A549 (cell line): ENCODE measurements around the gene PIGS. TPM values are rescaled to one million over a fixed set of nuclear protein-coding genes. Genes with fewer than 3 reads are reported as not detected.

Experiments used
- ATAC-seq, 2 experiments: fragments of 200-7000 bp in 1 of 2; fragments of >200 bp in 1 of 2; cut with Nextera tagmentation in 1 of 2; cut with Tn5 transposase in 1 of 2; 3 replicates each; pipeline versions ENCODE4 v1.8.0 to v1.9.1; 2018 to 2020; ENCODE audit warnings: mild to moderate bottlenecking in 1 of 2, moderate library complexity in 1 of 2
- CTCF ChIA-PET: fragments of 300-600 bp; sonication (Branson Sonifier 250); formaldehyde crosslinking; extraction: SDS; loops from one replicate; lab custom pipeline; 2021; ENCODE audit warnings: antibody characterized with exemption, inconsistent platforms; lab: Yijun Ruan, JAX
- POLR2A ChIA-PET: fragments of 350-600 bp; formaldehyde crosslinking; extraction: SDS; loops from one replicate; lab custom pipeline; 2021; ENCODE audit warnings: antibody characterized with exemption, inconsistent platforms; lab: Yijun Ruan, JAX
- DNase-seq, 2 experiments: peaks; one replicate each; pipeline versions ENCODE4 v3.0.0 to v3.0.0-alpha.2; 2011 to 2016; ENCODE audit warnings: low read depth in 1 of 2, low spot score in 1 of 2
- FAIRE-seq: peaks from 2 replicates; lab custom pipeline; 2011; peaks lifted over from hg19 to GRCh38; lab: Jason Lieb, UNC
- H3K27ac ChIP-seq, 2 experiments: fragments of >200 bp; sonication (Bioruptor Twin); formaldehyde crosslinking; 3 replicates each; pipeline ENCODE4 v1.5.1; 2016 to 2017
- H3K4me1 ChIP-seq: fragments of >200 bp; sonication (Bioruptor Twin); formaldehyde crosslinking; 3 replicates; pipeline ENCODE4 v1.6.1; 2016
- H3K4me2 ChIP-seq: fragments of >200 bp; sonication (Bioruptor Twin); formaldehyde crosslinking; 3 replicates; pipeline ENCODE4 v1.6.1; 2016
- H3K4me3 ChIP-seq: fragments of >200 bp; sonication (Bioruptor Twin); formaldehyde crosslinking; 3 replicates; pipeline ENCODE4 v1.5.1; 2016
- H3K9me3 ChIP-seq: fragments of >200 bp; sonication (Bioruptor Twin); formaldehyde crosslinking; 3 replicates; pipeline ENCODE4 v1.6.1; 2016
- BHLHE40 ChIP-seq: IDR thresholded peaks from 2 replicates; pipeline ENCODE4 v1.6.1; 2012; ENCODE audit warnings: low read depth, low read length, inconsistent platforms
- CBX8 ChIP-seq: fragments of 200-600 bp; sonication (generic); IDR thresholded peaks from 2 replicates; pipeline ENCODE4 v1.6.1; 2016
- E2F6 ChIP-seq: IDR thresholded peaks from 2 replicates; pipeline ENCODE4 v1.6.1; 2012; ENCODE audit warnings: low read depth, borderline replicate concordance
- EP300 ChIP-seq, 2 experiments: fragments of >200 bp; sonication (Bioruptor Twin); formaldehyde crosslinking; IDR thresholded peaks; 2 replicates in 1 of 2; 3 replicates in 1 of 2; pipeline ENCODE4 v1.6.1; 2016 to 2017
- FOSB ChIP-seq: fragments of 250-450 bp; sonication (Bioruptor Pico); IDR thresholded peaks from 2 replicates; pipeline ENCODE4 v1.5.0; 2020; ENCODE audit warnings: mild to moderate bottlenecking, moderate library complexity
- FOSL2 ChIP-seq, 2 experiments: fragments of 450-650 bp in 1 of 2; fragments of >200 bp in 1 of 2; sonication (Bioruptor Twin) in 1 of 2; formaldehyde crosslinking; IDR thresholded peaks; 2 replicates each; pipeline versions ENCODE4 v1.5.0 to v1.6.1; 2016 to 2020; ENCODE audit warnings: mild to moderate bottlenecking in 1 of 2, moderate library complexity in 1 of 2
- HDAC2 ChIP-seq: fragments of 200-600 bp; sonication (generic); IDR thresholded peaks from 2 replicates; pipeline ENCODE4 v1.6.1; 2016
- HES2 ChIP-seq: fragments of >200 bp; sonication (Bioruptor Twin); formaldehyde crosslinking; IDR thresholded peaks from 2 replicates; pipeline ENCODE4 v1.6.1; 2016
- HEYL ChIP-seq: fragments of 250-450 bp; sonication (Bioruptor Pico); IDR thresholded peaks from 2 replicates; pipeline ENCODE4 v1.8.0; 2021; ENCODE audit warnings: mild to moderate bottlenecking, moderate library complexity
- HOXB5 ChIP-seq: fragments of 250-450 bp; sonication (Bioruptor Pico); IDR thresholded peaks from 2 replicates; pipeline ENCODE4 v1.5.0; 2020; ENCODE audit warnings: mild to moderate bottlenecking, moderate library complexity
- JUN ChIP-seq, 2 experiments: fragments of >200 bp; sonication (Bioruptor Twin); formaldehyde crosslinking; IDR thresholded peaks; 2 replicates in 1 of 2; 3 replicates in 1 of 2; pipeline ENCODE4 v1.6.1; 2016 to 2017
- KDM1A ChIP-seq: fragments of 200-600 bp; sonication (generic); IDR thresholded peaks from 2 replicates; pipeline ENCODE4 v1.6.1; 2016; ENCODE audit warnings: low read depth, mild to moderate bottlenecking
- MAFK ChIP-seq: fragments of 450-650 bp; IDR thresholded peaks from 2 replicates; pipeline ENCODE4 v1.6.1; 2014; ENCODE audit not compliant: partially characterized antibody
- MYC ChIP-seq: IDR thresholded peaks from 2 replicates; pipeline ENCODE4 v1.6.1; 2012; ENCODE audit warnings: mild to moderate bottlenecking, inconsistent platforms, low read length, improper control_type of control experiment, borderline replicate concordance
- NFE2L2 ChIP-seq: fragments of 150-350 bp; conservative IDR thresholded peaks from 2 replicates; pipeline ENCODE4 v1.6.1; 2014; ENCODE audit warnings: low read length
- NPAS2 ChIP-seq: fragments of 250-450 bp; sonication (Bioruptor Pico); IDR thresholded peaks from 2 replicates; pipeline ENCODE4 v1.8.0; 2022; ENCODE audit warnings: mild to moderate bottlenecking, moderate library complexity, borderline replicate concordance
- RCOR1 ChIP-seq: fragments of 150-350 bp; IDR thresholded peaks from 2 replicates; pipeline ENCODE4 v1.6.1; 2014; ENCODE audit warnings: antibody characterized with exemption, low read length, low read depth
- SREBF2 ChIP-seq: fragments of 450-650 bp; IDR thresholded peaks from 2 replicates; pipeline ENCODE4 v1.6.1; 2014; ENCODE audit warnings: mild to moderate bottlenecking, moderate library complexity
- TP53 ChIP-seq: fragments of 250-450 bp; sonication (Bioruptor Pico); IDR thresholded peaks from 2 replicates; pipeline ENCODE4 v1.5.0; 2021; ENCODE audit warnings: mild to moderate bottlenecking, moderate library complexity
- ZNF302 ChIP-seq: fragments of 250-450 bp; sonication (Bioruptor Pico); IDR thresholded peaks from 2 replicates; pipeline ENCODE4 v1.9.0; 2021; ENCODE audit warnings: inconsistent platforms, mild to moderate bottlenecking, moderate library complexity
- WGBS: methylation state at CpG from one replicate; pipeline ENCODE4 v1.1.6; 2017; ENCODE audit errors: missing lambda C conversion rate; 5-methylcytosine and 5-hydroxymethylcytosine counted together
- polyA plus RNA-seq, 4 experiments: library from polyadenylated mRNA; depleted of rRNA in 3 of 4; stranded (reverse); fragments of >200 nt; fragmentation: RNase III in 1 of 4; extraction: RNeasy Plus Mini Kit Qiagen cat#74134 plus additional on column Dnase treatment in 1 of 4; gene quantifications; 2 replicates in 3 of 4; 3 replicates in 1 of 4; pipeline ENCODE4 v1.2.3, GENCODE V29; 2011 to 2017
- TF ChIP-seq, protein P1 (sequence below): fragments of >200 bp; sonication (Bioruptor Twin); formaldehyde crosslinking; IDR thresholded peaks from 3 replicates; pipeline ENCODE4 v1.5.1; 2016

The PIGS gene
- polyA plus RNA-seq, 2 of the 4 experiments (the other 2 are of a cell fraction), result 50.0 to 53.2 TPM

GRCh38 chr17:28549236-28550132 is 21.8 kb downstream of the PIGS start:
- H3K4me2 ChIP-seq, result no peak overlapping the region
- no peak overlapping the region for H3K4me3 ChIP-seq
- CTCF ChIA-PET, result interaction anchor here (0.6 to 12.8 kb wide), 20 partner anchors 8 to 491 kb away, joined by 3 to 188 read pairs (median 5); partner anchors contain the start of gene PIGS
- ATAC-seq, result no peak
- H3K27ac ChIP-seq, result no peak overlapping the region
- FAIRE-seq, result no peak
- no peak for DNase-seq
- TF ChIP-seq JUN (IDR thresholded peaks at IDR 0.05) (no peak), EP300 (IDR thresholded peaks at IDR 0.05) (no peak), RCOR1 (no peak), FOSL2 (IDR thresholded peaks at IDR 0.05) (no peak), FOSL2 (CRISPR knock-in tag; IDR thresholded peaks at IDR 0.05) (no peak), BHLHE40 (no peak), TP53 (no peak), NPAS2 (CRISPR knock-in tag) (no peak), FOSB (no peak), HEYL (no peak), E2F6 (no peak), SREBF2 (no peak), KDM1A (no peak), MYC (no peak), NFE2L2 (no peak), MAFK (no peak)
- H3K4me1 ChIP-seq, result peaks cover 11% of the 10 kb centered on the region
- WGBS, result 82% methylated on average over 3 of the region's 3 CpGs
- POLR2A ChIA-PET, result no interaction called here
- H3K9me3 ChIP-seq, result no peaks in the 10 kb centered on the region

DNA sequence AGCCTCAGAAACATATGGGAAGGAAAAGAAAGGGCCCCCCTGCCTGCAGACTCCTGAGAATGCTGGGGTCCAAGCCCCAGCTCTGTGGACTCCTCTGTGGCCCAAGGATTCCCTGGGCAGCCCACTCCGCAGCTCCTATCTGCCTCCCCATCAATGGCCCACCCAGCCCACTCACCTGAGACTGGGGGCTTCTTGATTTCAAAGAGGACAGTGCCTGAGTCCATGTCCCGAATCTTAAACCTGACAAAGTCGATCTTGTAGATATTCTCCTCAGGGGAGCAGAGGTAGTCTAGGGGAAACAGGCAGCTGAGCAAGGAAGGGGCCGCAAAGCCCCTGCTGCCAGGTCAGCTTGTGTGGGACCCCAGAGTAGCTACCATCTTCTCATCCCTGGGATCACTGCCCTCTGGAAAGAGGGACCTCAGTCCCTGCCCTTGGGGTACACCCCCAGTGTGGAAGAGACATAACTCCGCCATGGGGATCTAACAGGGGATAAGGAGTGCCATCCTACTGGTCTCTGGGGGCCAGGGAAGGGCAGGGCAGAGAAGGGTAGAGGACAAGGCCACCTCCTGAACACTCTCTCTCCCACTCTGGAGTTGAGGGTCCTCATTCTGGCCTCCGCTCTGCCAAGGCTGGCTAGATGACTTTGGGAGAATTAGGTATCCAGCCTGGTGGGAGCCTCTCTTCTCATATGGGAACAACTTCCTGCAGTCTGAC is 22.8 kb downstream of the PIGS start:
- TF ChIP-seq HES2 (no peak), JUN (IDR thresholded peaks at IDR 0.05) (no peak), CBX8 (no peak), HOXB5 (CRISPR knock-in tag) (0 out of 2 replicates have a peak, but pooled peaks have one; percentile 3), HDAC2 (no peak), ZNF302 (CRISPR knock-in tag) (no peak)
- TF ChIP-seq, protein P1, sequence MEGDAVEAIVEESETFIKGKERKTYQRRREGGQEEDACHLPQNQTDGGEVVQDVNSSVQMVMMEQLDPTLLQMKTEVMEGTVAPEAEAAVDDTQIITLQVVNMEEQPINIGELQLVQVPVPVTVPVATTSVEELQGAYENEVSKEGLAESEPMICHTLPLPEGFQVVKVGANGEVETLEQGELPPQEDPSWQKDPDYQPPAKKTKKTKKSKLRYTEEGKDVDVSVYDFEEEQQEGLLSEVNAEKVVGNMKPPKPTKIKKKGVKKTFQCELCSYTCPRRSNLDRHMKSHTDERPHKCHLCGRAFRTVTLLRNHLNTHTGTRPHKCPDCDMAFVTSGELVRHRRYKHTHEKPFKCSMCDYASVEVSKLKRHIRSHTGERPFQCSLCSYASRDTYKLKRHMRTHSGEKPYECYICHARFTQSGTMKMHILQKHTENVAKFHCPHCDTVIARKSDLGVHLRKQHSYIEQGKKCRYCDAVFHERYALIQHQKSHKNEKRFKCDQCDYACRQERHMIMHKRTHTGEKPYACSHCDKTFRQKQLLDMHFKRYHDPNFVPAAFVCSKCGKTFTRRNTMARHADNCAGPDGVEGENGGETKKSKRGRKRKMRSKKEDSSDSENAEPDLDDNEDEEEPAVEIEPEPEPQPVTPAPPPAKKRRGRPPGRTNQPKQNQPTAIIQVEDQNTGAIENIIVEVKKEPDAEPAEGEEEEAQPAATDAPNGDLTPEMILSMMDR, result no peak; the same call in 2 of the 3 replicates
- whole genome bisulfite sequencing, result 65% methylated on average over 6 of the region's 6 CpGs
- ChIA-PET CTCF (interaction anchor here (0.7 to 12.8 kb wide), 24 partner anchors 8 to 492 kb away, joined by 3 to 188 read pairs (median 6); partner anchors contain the start of gene PIGS), POLR2A (no interaction called here)
- H3K4me1 ChIP-seq, result peaks cover 11% of the 10 kb centered on the region
- no peak for DNase-seq
- no peak overlapping the region for H3K27ac ChIP-seq
- no peaks in the 10 kb centered on the region for H3K9me3 ChIP-seq
- no peak overlapping the region for H3K4me3 ChIP-seq
- no peak for ATAC-seq
- H3K4me2 ChIP-seq, result no peak overlapping the region
- FAIRE-seq, result no peak
